Vagina (tissue), 2 donors: Measurements from ENCODE around the gene ABCG1. TPM values are rescaled to one million over a fixed set of nuclear protein-coding genes. Genes with fewer than 3 reads are reported as not detected.

ENCODE experiments used
- DNase-seq, 2 donors: peaks; one replicate each; pipeline ENCODE4 v3.0.0-alpha.2; 2017; ENCODE audit errors: extremely low spot score in 2 of 2
- H3K27ac ChIP-seq: fragments of 200-600 bp; sonication (generic); one replicate; pipeline ENCODE4 v1.5.1; 2019
- H3K27me3 ChIP-seq: fragments of 200-600 bp; sonication (generic); one replicate; pipeline ENCODE4 v1.5.1; 2019
- H3K36me3 ChIP-seq, 2 donors: fragments of 200-600 bp; sonication (generic); one replicate each; pipeline ENCODE4 v1.5.1; 2017 to 2019
- H3K4me1 ChIP-seq: fragments of 200-600 bp; sonication (generic); one replicate; pipeline ENCODE4 v1.5.1; 2019
- H3K4me3 ChIP-seq, 2 donors: fragments of 200-600 bp; sonication (generic); 1 replicate in 1 of 2; 2 replicates in 1 of 2; pipeline ENCODE4 v1.5.1; 2016 to 2019
- H3K9me3 ChIP-seq: fragments of 200-600 bp; sonication (generic); one replicate; pipeline ENCODE4 v1.5.1; 2019
- CTCF ChIP-seq, 3 experiments: fragments of 450-650 bp in 2 of 3; fragments of 200-600 bp in 1 of 3; sonication (generic) in 1 of 3; IDR thresholded peaks; one replicate each; pipeline ENCODE4 v1.5.1; 2017 to 2019; ENCODE audit warnings: antibody characterized with exemption in 3 of 3, mild to moderate bottlenecking in 2 of 3, moderate library complexity in 2 of 3
- POLR2A ChIP-seq, 2 donors: fragments of 450-650 bp; IDR thresholded peaks; one replicate each; pipeline ENCODE4 v1.6.1; 2017; ENCODE audit warnings: antibody characterized with exemption in 2 of 2, mild to moderate bottlenecking in 2 of 2, moderate library complexity in 2 of 2
- POLR2AphosphoS5 ChIP-seq, 2 donors: sonication (generic); formaldehyde crosslinking; IDR thresholded peaks; one replicate each; pipeline ENCODE4 v1.9.0; 2017; ENCODE audit warnings: antibody characterized with exemption in 2 of 2, mild to moderate bottlenecking in 2 of 2, low read depth in 1 of 2; ENCODE audit not compliant: insufficient read depth in 1 of 2
- intact Hi-C: fragments of 100-400 bp; cut with DNase I; formaldehyde crosslinking; loops from one replicate; pipeline ENCODE4 v1.15.1; 2023
- total RNA-seq: library from RNA; depleted of rRNA; stranded (reverse); fragments of >200 nt; gene quantifications from one replicate; pipeline ENCODE4 v1.2.3, GENCODE V29; 2016

The ABCG1 gene
- total RNA-seq, 1 donor from 2014 or later: 18.7 TPM

GRCh38 chr21:42243026-42243425, 24.1 kb downstream of the ABCG1 start:
- H3K27me3 ChIP-seq: no peaks in the 10 kb centered on the region
- no peaks in the 10 kb centered on the region for H3K36me3 ChIP-seq
- H3K4me3 ChIP-seq: no peak overlapping the region
- no peak for TF ChIP-seq CTCF (IDR thresholded peaks at IDR 0.05)
- no peak for TF ChIP-seq POLR2AphosphoS5 (IDR thresholded peaks at IDR 0.05; ENCODE audit: insufficient read depth in 1 of 2, low read depth in 1 of 2)
- no peak for TF ChIP-seq POLR2A (IDR thresholded peaks at IDR 0.05)
- intact Hi-C loops: no loop called here
- no peak for DNase-seq
- H3K4me1 ChIP-seq: peaks cover 2% of the 10 kb centered on the region
- H3K27ac ChIP-seq: no peak overlapping the region
- H3K9me3 ChIP-seq: no peaks in the 10 kb centered on the region

GRCh38 chr21:42245331-42246193, 26.6 kb downstream of the ABCG1 start:
- DNase-seq: no peak
- intact Hi-C loops: no loop called here
- H3K36me3 ChIP-seq: no peaks in the 10 kb centered on the region
- no peaks in the 10 kb centered on the region for H3K9me3 ChIP-seq
- no peaks in the 10 kb centered on the region for H3K4me1 ChIP-seq
- no peak overlapping the region for H3K27ac ChIP-seq
- H3K4me3 ChIP-seq: no peak overlapping the region
- no peaks in the 10 kb centered on the region for H3K27me3 ChIP-seq
- TF ChIP-seq POLR2A (IDR thresholded peaks at IDR 0.05) (no peak), POLR2AphosphoS5 (IDR thresholded peaks at IDR 0.05; ENCODE audit: insufficient read depth in 1 of 2, low read depth in 1 of 2) (no peak), CTCF (IDR thresholded peaks at IDR 0.05) (no peak)

- Histone ChIP-seq H3K27me3 (no peaks in the 10 kb centered on the region), H3K27ac (no peak overlapping the region), H3K36me3 (no peaks in the 10 kb centered on the region), H3K4me1 (no peaks in the 10 kb centered on the region), H3K9me3 (no peaks in the 10 kb centered on the region), H3K4me3 (no peak overlapping the region)
- intact Hi-C loops: no loop called here
- no peak for DNase-seq
- TF ChIP-seq POLR2AphosphoS5 (IDR thresholded peaks at IDR 0.05; ENCODE audit: insufficient read depth in 1 of 2, low read depth in 1 of 2) (no peak), CTCF (IDR thresholded peaks at IDR 0.05) (no peak), POLR2A (IDR thresholded peaks at IDR 0.05) (no peak)
Measured at GRCh38 chr21:42247716-42248115, 28.8 kb downstream of the ABCG1 start.

GRCh38 chr21:42248241-42248640, 29.3 kb downstream of the ABCG1 start:
- Histone ChIP-seq H3K27me3 (no peaks in the 10 kb centered on the region), H3K27ac (no peak overlapping the region), H3K4me3 (no peak overlapping the region), H3K36me3 (no peaks in the 10 kb centered on the region), H3K9me3 (no peaks in the 10 kb centered on the region), H3K4me1 (no peaks in the 10 kb centered on the region)
- intact Hi-C loops: no loop called here
- no peak for DNase-seq
- no peak for TF ChIP-seq POLR2A (IDR thresholded peaks at IDR 0.05)
- TF ChIP-seq POLR2AphosphoS5 (IDR thresholded peaks at IDR 0.05; ENCODE audit: insufficient read depth in 1 of 2, low read depth in 1 of 2): no peak
- no peak for TF ChIP-seq CTCF (IDR thresholded peaks at IDR 0.05)
